Measurements from ENCODE around the gene KRT71.

KRT71 gene

GRCh38 chr12:52495389-52495788 is 57.6 kb downstream of the KRT71 start:
- DNase-seq = no peak

DNA sequence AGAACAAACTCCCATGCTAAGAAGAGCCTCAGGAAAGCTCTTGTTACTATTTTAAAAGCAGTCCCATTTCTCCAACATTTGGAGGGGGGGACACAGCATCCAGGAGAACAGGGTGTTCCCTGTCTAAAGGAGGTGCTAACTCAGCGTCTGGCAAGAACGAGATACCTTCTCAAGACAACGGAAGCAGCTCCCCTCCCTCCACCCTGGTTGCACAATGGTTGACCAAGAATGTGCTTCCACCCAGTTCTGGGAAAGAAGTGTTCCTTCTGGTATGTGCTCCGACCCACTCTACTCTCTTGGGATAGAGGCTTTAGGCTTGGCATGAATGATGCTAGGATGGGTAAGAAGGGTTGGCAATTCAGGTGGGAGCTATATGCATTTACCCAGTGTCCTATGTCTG is 58.4 kb downstream of the KRT71 start:
- no peak for DNase-seq

- DNase-seq = no peak
Measured at GRCh38 chr12:52494100-52494499, 58.8 kb downstream of the KRT71 start.

Measured in activated CD4-positive, alpha-beta T cell treated with anti-CD3 and anti-CD28 coated beads for 4 hours (primary cell).